Measurements from ENCODE around the gene C8G.

C8G gene

DNA sequence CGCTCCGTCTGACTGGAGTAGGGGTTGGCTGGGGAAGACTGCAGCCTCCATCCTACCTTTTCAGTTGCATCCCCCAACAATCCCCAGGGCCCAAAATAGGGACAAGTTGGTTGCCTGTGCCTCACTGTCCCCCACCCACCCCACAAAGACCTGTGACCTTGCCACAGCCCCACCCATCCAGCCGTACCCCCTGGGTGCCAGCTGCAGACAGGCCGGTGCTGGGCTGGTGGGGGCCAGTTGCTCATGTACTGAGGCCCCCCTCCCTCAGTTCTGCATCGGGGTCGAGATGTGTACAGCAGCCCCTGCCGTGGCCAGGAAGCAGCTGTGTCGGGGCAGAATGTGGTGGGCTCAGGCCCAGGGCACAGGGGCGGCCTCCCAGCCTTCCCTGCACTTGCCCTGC, 38.1 kb downstream of the C8G start:
- no peak for DNase-seq (ENCODE audit: low spot score)

DNA sequence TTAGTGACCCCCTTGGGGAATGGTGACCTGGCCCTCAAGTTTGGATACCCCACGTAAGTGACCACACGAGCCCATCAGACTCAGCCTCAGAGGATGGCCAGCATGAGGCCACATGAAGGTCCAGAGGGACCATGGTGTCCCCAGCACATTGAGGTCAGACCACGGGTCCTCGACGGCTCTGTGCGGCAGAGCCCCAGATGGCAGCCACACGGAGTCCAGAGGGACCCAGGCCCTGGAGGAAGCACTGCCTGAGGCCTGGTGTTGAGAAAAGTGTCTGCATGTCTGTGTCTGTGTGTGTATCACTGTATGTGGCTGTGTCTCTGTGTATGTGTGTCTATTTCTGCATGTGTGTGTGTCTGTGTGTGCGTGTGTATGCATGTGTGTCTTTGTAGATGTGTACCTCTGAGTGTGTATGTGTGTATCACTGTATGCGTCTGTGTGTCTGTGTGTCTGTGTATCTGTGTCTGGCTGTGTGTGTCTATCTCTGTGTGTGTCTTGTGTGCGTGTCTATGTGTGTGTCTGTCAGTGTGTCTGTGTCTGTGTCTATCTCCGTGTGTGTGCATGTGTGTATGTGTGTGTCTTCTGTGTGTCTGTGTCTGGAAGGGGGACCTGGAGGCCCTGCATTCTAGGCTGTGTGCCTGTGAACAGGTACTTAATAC, 38.7 kb downstream of the C8G start:
- DNase-seq (ENCODE audit: low spot score), result no peak

- no peak for DNase-seq (ENCODE audit: low spot score)
Measured at GRCh38 chr9:136984464-136985026, 39.5 kb downstream of the C8G start.

DNA sequence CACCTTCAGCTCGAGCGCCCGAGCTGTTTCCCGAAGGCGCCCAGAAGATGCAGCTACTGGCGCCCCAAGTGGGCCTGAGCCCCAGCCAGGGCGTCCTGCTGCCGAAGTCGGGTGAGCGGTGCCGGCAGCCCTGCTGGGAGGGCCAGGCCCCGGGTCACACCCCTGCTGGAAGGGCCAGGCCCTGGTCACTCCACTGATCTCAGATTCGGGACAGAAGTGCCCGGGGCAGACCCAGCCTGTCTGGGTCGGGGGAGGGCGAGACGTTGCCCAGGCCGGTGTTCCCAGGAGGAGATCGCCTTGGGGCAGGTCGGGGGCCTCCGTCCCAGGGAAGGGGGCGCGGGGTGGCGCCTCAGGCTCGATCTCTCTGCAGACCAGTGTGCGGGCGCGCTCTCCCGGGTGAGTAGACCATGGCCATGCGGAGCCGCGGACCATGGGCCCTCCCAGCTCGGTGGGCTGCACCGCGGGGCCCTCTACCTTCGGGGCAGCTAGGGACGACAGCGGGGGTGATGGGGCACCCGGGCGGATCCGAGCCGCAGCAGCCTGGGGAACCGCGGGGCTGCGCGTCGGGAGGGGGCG, 40.1 kb downstream of the C8G start:
- DNase-seq (ENCODE audit: low spot score), result no peak

- DNase-seq (ENCODE audit: low spot score), result no peak
Measured at GRCh38 chr9:136985853-136986252, 40.8 kb downstream of the C8G start.

DNA sequence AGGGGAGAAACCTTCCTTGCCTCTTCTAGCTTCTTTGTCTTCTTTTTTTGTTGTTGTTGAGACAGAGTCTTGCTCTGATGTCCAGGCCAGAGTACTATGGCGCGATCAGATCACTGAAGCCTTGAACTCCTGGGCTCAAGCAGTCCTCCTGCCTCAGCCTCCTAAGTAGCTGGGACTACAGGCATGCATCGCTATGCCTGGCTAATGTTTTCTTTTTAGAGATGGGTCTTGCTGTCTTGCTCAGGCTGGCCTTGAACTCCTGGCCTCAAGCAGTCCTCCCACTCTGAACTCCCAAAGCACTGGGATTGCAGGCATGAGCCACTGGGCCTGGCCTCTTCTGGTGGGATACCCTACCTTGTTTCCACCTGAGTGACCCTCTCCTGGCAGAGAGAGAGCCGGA, 43.8 kb downstream of the C8G start:
- no peak for DNase-seq (ENCODE audit: low spot score)

DNA sequence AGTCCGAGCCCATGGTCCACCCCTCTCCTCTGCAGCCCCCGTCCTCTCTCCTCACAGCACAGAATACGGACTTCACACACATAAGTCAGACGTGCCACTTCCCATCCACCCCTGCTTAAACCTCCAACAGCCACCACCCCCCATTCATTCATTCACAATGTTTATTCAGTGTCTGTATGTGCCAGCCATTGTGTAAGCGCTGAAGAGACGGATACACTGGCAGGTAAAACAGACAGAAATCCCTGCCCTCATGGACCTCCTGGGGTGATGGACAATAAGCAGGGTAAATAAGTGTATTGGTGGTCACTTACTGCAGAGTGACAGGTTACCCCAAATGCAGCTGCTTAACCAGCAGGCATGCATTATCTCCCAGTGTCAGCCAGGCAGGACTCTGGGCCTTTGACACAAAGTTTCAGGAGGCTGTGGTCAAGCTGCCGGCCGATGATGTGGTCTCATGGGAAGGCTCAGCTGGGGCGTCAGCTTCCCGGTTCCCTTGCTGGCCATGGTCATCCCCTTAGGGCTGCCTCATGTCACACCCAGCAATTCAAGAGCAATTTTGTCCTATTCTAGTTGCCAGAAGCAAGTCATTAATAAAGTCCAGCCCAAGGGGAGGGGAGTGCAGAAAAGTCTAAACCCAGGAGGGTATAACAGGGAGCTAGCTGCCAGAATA, 45.3 kb downstream of the C8G start:
- no peak for DNase-seq (ENCODE audit: low spot score)

DNA sequence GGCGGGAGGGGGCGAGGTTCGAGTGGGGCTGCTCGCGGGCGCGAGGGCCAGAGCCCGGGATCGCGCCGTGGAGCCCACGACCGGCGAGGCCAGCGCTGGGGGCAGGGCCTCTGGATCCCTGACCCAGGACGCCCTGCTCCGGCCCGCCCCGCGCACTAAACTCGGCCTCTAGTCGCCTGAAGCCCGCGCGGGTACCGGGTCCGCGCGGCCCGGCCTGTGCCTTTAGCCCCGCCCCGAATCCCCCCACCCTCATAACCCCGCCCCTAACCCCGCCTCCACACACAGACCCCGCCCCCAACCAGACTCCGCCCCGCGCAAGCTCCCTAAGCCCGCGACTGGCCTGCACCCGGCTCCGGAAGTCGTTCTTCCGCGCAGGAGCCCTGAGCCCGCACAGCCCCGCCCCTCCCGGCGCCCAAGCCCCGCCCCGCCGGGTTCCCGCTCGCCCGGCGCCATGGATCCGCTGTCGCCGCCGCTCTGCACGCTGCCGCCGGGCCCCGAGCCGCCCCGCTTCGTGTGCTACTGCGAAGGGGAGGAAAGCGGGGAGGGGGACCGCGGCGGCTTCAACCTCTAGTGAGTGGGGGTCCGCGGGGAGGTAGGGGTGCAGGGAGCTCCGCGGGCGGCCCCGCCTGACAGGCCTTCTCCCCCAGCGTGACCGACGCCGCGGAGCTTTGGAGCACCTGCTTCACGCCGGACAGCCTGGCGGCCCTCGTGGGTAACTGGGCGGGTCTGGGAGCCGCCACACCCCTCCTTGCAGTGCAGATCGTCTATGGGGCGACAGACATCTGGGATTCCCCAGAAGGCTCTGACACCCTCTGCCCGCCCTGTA, 47.2 kb downstream of the C8G start, which contains the start of gene PAXX:
Gene PAXX (plus strand): TSS at position 430 of the 826 bp plus-strand sequence. CDS start 22 bp downstream, at position 452.
- peak; percentile 99 for DNase-seq (ENCODE audit: low spot score)

DNA sequence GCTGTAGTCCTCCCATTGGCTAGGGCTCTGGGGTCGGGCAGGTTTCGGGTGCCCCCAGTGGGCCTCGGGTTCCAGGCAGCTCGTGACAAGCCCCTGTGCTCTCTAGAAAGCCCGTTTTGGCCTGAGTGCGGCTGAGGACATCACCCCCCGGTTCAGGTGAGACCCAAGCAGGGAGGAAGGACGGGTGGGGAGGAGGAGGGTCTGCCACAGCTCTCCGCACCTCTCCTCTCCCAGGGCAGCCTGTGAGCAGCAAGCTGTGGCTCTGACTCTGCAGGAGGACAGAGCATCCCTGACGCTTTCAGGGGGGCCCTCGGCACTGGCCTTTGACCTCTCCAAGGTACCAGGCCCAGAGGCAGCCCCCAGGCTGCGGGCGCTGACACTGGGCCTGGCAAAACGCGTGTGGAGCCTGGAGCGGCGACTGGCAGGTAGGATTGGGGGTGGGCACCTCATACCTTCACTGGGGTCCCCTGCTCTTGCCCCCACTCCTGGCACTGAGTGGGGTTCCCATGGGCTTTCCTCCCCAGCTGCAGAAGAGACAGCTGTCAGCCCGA, 47.9 kb downstream of the C8G start:
- no peak for DNase-seq (ENCODE audit: low spot score)

GRCh38 chr9:136994180-136994887, 49.3 kb downstream of the C8G start:
- DNase-seq (ENCODE audit: low spot score), result no peak

GRCh38 chr9:136994888-136995230, 49.8 kb downstream of the C8G start:
- no peak for DNase-seq (ENCODE audit: low spot score)

DNA sequence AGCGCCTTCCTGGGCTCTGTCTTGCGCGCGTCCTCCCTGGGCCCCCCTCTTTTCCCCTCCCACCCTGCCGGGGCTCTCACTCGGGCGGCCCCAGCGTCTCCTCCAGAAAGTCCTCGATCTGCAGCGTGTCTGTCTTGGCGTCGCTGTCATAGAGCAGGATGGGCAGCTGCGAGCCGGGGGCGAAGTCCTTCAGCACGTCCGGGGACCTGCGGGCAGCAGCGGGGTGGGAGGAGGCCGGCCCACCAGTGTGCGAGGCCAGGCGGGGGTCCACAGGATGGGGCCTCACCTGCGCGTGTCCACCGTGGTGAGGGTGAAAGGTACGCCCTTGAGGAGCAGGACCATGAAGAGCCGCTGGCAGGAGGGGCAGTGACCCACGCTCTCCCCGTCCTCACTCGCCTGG, 50.3 kb downstream of the C8G start:
- DNase-seq (ENCODE audit: low spot score), result no peak

- peak; percentile 68 for DNase-seq (ENCODE audit: low spot score)
Measured at GRCh38 chr9:136995772-136996311, 50.8 kb downstream of the C8G start.
